K562 (cell line): ENCODE data around the gene METTL15. TPM values are rescaled to one million over a fixed set of nuclear protein-coding genes. Genes with fewer than 3 reads are reported as not detected.
A peak's percentile ranks its signal among the peaks of the same experiment; 100 is the strongest.

Experiments
- ARHGAP35 ChIP-seq: fragments of 450-650 bp; IDR thresholded peaks from 2 replicates; pipeline ENCODE4 v1.6.1; 2018; ENCODE audit not compliant: partially characterized antibody
- BCOR ChIP-seq: fragments of 450-650 bp; IDR thresholded peaks from 2 replicates; pipeline ENCODE4 v1.6.1; 2016
- BRF2 ChIP-seq: IDR thresholded peaks from 3 replicates; pipeline ENCODE4 v1.6.1; 2011; ENCODE audit warnings: borderline replicate concordance, mild to moderate bottlenecking; ENCODE audit not compliant: insufficient read length, insufficient read depth
- C11orf30 ChIP-seq: fragments of 450-650 bp; IDR thresholded peaks from 2 replicates; pipeline ENCODE4 v1.6.1; 2016; ENCODE audit warnings: low read depth, mild to moderate bottlenecking
- EP300 ChIP-seq: IDR thresholded peaks from 2 replicates; pipeline ENCODE4 v1.6.1; 2012; ENCODE audit warnings: low read length, improper control_type of control experiment
- ESRRB ChIP-seq: fragments of 250-450 bp; sonication (Bioruptor Pico); IDR thresholded peaks from 2 replicates; pipeline ENCODE4 v1.5.0; 2020; ENCODE audit warnings: mild to moderate bottlenecking, moderate library complexity, borderline replicate concordance
- HES1 ChIP-seq: fragments of 450-650 bp; IDR thresholded peaks from 2 replicates; pipeline ENCODE4 v1.6.1; 2016; ENCODE audit warnings: low read depth, mild to moderate bottlenecking, moderate library complexity
- JUNB ChIP-seq: fragments of 450-650 bp; formaldehyde crosslinking; conservative IDR thresholded peaks from 2 replicates; pipeline ENCODE4 v1.4.0; 2020; ENCODE audit warnings: mild to moderate bottlenecking
- KAT7 ChIP-seq: sonication (generic); formaldehyde crosslinking; IDR thresholded peaks from 2 replicates; pipeline ENCODE4 v1.8.0; 2022; ENCODE audit warnings: missing genetic modification reagents, mild to moderate bottlenecking, borderline replicate concordance
- PHF20 ChIP-seq: fragments of 450-650 bp; IDR thresholded peaks from 2 replicates; pipeline ENCODE4 v1.6.1; 2018; ENCODE audit not compliant: partially characterized antibody
- PRDM10 ChIP-seq: fragments of 450-650 bp; IDR thresholded peaks from 2 replicates; pipeline ENCODE4 v1.6.1; 2018; ENCODE audit not compliant: partially characterized antibody
- PRMT5 ChIP-seq: sonication (generic); formaldehyde crosslinking; IDR thresholded peaks from 2 replicates; pipeline ENCODE4 v1.5.0; 2020; ENCODE audit warnings: missing genetic modification reagents
- PTTG1 ChIP-seq: fragments of 450-650 bp; IDR thresholded peaks from 2 replicates; pipeline ENCODE4 v1.6.1; 2016; ENCODE audit warnings: low read depth, mild to moderate bottlenecking, missing genetic modification characterization, missing compliant biosample characterization
- RNF219 ChIP-seq: fragments of 250-450 bp; sonication (Bioruptor Pico); IDR thresholded peaks from 2 replicates; pipeline ENCODE4 v1.5.0; 2022; ENCODE audit warnings: mild to moderate bottlenecking
- ZFP91 ChIP-seq: sonication (generic); formaldehyde crosslinking; IDR thresholded peaks from 2 replicates; pipeline ENCODE4 v1.8.0; 2022; ENCODE audit warnings: mild to moderate bottlenecking, missing genetic modification reagents
- ZNF12 ChIP-seq: sonication (generic); formaldehyde crosslinking; IDR thresholded peaks from 2 replicates; pipeline ENCODE4 v1.4.0; 2020; ENCODE audit warnings: mild to moderate bottlenecking, missing genetic modification reagents
- ZNF316 ChIP-seq: fragments of 450-650 bp; IDR thresholded peaks from 2 replicates; pipeline ENCODE4 v1.6.1; 2016
- ZNF57 ChIP-seq: fragments of 450-650 bp; formaldehyde crosslinking; IDR thresholded peaks from 2 replicates; pipeline ENCODE4 v1.4.0; 2020; ENCODE audit warnings: mild to moderate bottlenecking, moderate library complexity
- ZNF830 ChIP-seq: fragments of 250-450 bp; sonication (Bioruptor Pico); IDR thresholded peaks from 2 replicates; pipeline ENCODE4 v1.5.0; 2021; ENCODE audit warnings: mild to moderate bottlenecking
- polyA plus RNA-seq, 8 experiments: library from polyadenylated mRNA; depleted of rRNA in 4 of 8; stranded (reverse) in 5 of 8; unstranded in 3 of 8; fragments of >200 nt; fragmentation: Nextera tagmentation in 2 of 8; fragmentation: Illumina TruSeq in 1 of 8; extraction: Ambion mirVana in 2 of 8; extraction: Trizol in 1 of 8; gene quantifications; 2 replicates each; pipeline versions ENCODE4 v1.2.1 to v1.2.3, GENCODE V29; 2011 to 2014; ENCODE audit warnings: inconsistent platforms in 1 of 8, missing spikeins in 1 of 8
- total RNA-seq, 7 experiments: library from RNA; depleted of rRNA in 6 of 7; stranded (reverse); fragments of >200 nt in 6 of 7; fragmentation: Illumina TruSeq in 2 of 7; extraction: Trizol in 2 of 7; gene quantifications; 2 replicates each; pipeline versions ENCODE4 v1.2.1 to v1.2.3, GENCODE V29; 2011 to 2021; ENCODE audit warnings: low replicate concordance in 1 of 7

Gene METTL15
- total and polyA plus RNA-seq, 9 of the 15 experiments (the other 6 are each of a cell fraction or from before 2014, with no cell fraction given): 10.7 to 21.7 (median 15.9) TPM

- TF ChIP-seq JUNB (CRISPR knock-in tag) (no peak), BCOR (peak; percentile 51; the same call in 1 of the 2 replicates), ESRRB (CRISPR knock-in tag) (no peak), ARHGAP35 (no peak), C11orf30 (peak; percentile 99), BRF2 (no peak), PRDM10 (no peak), KAT7 (CRISPR knock-in tag) (peak; percentile 23; the same call in 1 of the 2 replicates), ZFP91 (no peak), EP300 (peak; percentile 56; the same call in 1 of the 2 replicates), RNF219 (CRISPR knock-in tag) (no peak), HES1 (no peak), ZNF57 (no peak), PRMT5 (CRISPR knock-in tag) (no peak), ZNF12 (CRISPR knock-in tag) (no peak), PTTG1 (tag) (no peak), ZNF316 (no peak), PHF20 (peak; percentile 99), ZNF830 (0 out of 2 replicates have a peak, but pooled peaks have one; percentile 70)
Observed at GRCh38 chr11:28110108-28110820, 2.1 kb downstream of the METTL15 start (continued).
